ENCODE data around the gene ATAD2B.

ATAD2B gene

DNA sequence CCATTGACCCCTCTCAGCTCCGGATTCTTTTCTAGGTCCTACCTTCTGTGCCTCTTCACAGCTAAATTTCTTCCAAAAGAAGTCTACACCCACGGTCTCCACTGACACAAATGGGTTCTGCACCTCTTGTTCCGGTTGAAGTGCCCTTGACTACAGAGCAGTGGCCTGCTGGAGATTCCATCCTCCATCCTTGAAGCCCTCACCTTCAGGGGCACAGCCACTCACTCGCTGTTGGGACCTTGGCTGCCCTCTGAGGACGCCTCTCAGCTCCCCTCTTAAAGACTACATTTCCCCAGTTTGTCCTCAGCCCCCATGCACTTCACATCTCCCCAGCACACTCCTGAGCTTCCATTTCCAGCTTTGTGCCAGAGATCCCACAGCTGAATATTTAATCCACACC is 226.3 kb downstream of the ATAD2B start:
- DNase-seq (ENCODE audit: low read depth), result no peak

GRCh38 chr2:23699580-23699925 is 227.4 kb downstream of the ATAD2B start:
- no peak for DNase-seq (ENCODE audit: low read depth)

DNA sequence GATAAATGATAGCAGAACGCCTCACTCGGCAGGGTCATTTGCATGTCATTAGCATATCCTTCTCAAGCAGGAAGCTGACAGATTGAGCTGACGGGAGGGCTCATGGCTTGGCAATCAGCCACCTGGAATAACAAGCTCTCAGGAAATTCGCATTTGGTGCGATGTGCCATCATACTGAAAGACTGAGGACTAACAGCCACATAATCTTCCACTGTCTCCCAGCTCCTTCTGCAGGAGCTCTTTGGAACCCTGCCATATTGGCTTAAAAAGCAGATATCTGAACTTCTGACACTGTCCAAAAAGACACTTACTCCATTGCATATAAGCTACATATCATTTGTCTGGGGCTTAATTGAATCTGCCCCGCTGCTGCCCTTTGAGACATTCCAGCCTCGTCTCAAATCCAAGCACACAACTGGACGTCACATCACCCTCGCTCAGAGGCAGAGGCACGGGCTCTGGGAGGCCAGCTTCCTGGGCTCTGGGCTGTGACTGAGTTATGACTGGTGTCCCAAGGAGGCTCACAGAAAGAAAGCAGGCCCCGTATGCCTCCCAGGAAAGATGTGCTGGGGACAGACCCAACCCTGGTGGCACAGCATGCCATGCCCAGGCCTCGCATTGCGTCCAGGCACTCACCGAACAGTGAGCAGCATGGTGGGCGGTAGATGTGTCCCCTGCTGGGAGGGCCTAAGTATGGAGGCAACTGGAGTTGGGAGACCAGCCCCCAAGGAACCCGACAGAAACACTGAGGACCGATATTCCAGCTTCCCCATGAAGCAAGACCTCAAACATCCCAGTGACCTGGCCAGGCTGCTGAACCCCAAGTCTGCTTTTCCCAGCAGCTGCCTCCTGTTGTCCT is 228.0 kb downstream of the ATAD2B start:
- no peak for DNase-seq (ENCODE audit: low read depth)
